ENCODE data around the gene EFCAB10. TPM values are rescaled to one million over a fixed set of nuclear protein-coding genes. Genes with fewer than 3 reads are reported as not detected.

The EFCAB10 gene
- total RNA-seq, 1 donor from 2014 or later = 6.0 TPM

DNA sequence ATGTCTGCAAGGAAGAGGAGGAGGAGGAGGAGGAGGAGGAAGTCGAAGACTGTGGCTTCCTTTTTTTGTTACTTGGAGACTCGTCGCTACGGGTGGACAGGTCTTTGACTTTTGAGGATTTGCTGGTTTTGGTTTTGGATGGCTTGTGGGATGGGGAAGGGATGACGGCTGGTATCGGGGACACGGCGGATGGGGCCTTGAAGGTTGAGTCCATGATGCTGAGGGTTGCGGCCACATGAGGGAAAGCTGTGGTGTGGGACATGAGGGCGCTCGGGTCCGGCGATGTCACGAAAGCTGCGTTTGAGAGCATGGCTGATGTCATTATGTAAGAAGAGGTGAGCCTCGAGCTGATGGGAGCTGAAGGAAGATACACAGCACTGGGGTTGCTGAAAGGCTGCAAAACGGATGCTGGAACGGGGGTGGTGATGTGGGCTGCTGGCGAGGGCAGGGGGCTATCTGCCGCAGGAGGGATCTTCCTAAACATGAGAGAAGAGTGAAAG, 33.1 kb upstream of the EFCAB10 start:
- Histone ChIP-seq H3K36me3 (peaks cover 66% of the 10 kb centered on the region), H3K4me1 (no peaks in the 10 kb centered on the region), H3K9me3 (no peaks in the 10 kb centered on the region), H3K27ac (no peak overlapping the region), H3K27me3 (ENCODE audit: low read depth) (no peaks in the 10 kb centered on the region), H3K4me3 (no peak overlapping the region)
- ATAC-seq (no peak), DNase-seq (no peak)
- TF ChIP-seq, protein P1, sequence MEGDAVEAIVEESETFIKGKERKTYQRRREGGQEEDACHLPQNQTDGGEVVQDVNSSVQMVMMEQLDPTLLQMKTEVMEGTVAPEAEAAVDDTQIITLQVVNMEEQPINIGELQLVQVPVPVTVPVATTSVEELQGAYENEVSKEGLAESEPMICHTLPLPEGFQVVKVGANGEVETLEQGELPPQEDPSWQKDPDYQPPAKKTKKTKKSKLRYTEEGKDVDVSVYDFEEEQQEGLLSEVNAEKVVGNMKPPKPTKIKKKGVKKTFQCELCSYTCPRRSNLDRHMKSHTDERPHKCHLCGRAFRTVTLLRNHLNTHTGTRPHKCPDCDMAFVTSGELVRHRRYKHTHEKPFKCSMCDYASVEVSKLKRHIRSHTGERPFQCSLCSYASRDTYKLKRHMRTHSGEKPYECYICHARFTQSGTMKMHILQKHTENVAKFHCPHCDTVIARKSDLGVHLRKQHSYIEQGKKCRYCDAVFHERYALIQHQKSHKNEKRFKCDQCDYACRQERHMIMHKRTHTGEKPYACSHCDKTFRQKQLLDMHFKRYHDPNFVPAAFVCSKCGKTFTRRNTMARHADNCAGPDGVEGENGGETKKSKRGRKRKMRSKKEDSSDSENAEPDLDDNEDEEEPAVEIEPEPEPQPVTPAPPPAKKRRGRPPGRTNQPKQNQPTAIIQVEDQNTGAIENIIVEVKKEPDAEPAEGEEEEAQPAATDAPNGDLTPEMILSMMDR (IDR thresholded peaks at IDR 0.05) = no peak
- intact Hi-C loops (cut with DNase I) = no loop called here

DNA sequence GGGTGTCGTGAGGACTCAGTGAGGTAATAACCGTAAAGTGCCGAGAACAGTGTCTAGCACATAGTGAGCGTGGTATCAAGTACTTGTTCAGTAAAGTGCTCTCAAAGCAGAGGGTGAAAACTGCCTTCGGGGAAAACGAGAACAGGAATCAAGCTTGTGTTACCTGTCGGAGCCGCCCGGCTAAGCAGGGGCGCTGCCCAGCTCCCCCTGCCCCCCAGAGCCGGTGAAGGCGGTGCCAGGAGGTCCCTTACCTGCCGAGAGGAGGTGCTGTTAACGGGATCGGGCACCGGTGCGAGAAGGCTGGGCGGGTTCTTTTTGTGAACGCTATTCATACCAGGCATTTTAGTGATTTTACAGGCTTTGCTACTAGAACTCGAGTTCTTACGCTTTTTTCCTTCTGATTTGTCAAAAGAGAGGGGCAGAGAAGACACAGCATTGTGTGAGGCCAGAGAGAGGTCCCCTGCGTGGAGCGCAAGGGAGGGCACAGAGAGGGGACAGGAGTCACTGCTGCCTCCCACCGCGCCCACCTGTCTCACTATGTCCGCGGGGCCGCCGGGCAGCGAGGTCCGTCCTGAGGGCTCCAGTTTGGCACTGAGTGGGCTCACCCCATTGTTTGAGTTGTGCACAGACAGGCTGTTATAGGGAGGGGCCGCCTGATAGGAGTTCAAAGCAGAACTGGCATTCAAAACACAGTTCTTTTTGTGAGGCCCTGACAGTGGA, 32.5 kb upstream of the EFCAB10 start:
- TF ChIP-seq, protein P1 (IDR thresholded peaks at IDR 0.05) = no peak
- H3K36me3 ChIP-seq = peaks cover 60% of the 10 kb centered on the region
- intact Hi-C loops (cut with DNase I) = no loop called here
- H3K9me3 ChIP-seq = no peaks in the 10 kb centered on the region
- no peak overlapping the region for H3K4me3 ChIP-seq
- no peak for DNase-seq
- H3K27me3 ChIP-seq (ENCODE audit: low read depth) = no peaks in the 10 kb centered on the region
- ATAC-seq = peak in 1 of 2 donors; percentile 8
- no peaks in the 10 kb centered on the region for H3K4me1 ChIP-seq
- H3K27ac ChIP-seq = no peak overlapping the region

DNA sequence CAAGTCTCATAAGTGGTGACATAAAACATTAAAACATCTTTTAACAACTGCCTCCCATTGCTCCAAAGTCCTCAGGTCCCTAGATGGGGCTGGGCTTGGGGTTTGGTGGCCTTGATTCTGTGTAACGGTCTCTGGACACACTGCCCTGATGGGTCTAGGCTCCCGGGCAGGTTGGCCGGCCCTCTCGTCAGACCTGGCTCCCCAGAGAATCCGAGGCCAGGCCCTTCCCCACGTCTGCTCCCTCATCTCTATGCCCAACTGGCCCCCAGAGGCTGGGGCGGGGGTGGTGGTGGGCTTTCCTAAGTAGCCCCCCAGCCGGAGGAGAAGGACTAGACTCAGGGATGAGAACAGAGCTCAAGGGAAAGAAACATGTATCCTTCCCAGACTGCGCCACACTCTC, 31.5 kb upstream of the EFCAB10 start:
- no peaks in the 10 kb centered on the region for H3K27me3 ChIP-seq (ENCODE audit: low read depth)
- no peak for ATAC-seq
- H3K36me3 ChIP-seq = peaks cover 51% of the 10 kb centered on the region
- intact Hi-C loops (cut with DNase I) = no loop called here
- TF ChIP-seq, protein P1 (IDR thresholded peaks at IDR 0.05) = no peak
- H3K9me3 ChIP-seq = no peaks in the 10 kb centered on the region
- no peak for DNase-seq
- no peak overlapping the region for H3K4me3 ChIP-seq
- no peaks in the 10 kb centered on the region for H3K4me1 ChIP-seq
- H3K27ac ChIP-seq = no peak overlapping the region

DNA sequence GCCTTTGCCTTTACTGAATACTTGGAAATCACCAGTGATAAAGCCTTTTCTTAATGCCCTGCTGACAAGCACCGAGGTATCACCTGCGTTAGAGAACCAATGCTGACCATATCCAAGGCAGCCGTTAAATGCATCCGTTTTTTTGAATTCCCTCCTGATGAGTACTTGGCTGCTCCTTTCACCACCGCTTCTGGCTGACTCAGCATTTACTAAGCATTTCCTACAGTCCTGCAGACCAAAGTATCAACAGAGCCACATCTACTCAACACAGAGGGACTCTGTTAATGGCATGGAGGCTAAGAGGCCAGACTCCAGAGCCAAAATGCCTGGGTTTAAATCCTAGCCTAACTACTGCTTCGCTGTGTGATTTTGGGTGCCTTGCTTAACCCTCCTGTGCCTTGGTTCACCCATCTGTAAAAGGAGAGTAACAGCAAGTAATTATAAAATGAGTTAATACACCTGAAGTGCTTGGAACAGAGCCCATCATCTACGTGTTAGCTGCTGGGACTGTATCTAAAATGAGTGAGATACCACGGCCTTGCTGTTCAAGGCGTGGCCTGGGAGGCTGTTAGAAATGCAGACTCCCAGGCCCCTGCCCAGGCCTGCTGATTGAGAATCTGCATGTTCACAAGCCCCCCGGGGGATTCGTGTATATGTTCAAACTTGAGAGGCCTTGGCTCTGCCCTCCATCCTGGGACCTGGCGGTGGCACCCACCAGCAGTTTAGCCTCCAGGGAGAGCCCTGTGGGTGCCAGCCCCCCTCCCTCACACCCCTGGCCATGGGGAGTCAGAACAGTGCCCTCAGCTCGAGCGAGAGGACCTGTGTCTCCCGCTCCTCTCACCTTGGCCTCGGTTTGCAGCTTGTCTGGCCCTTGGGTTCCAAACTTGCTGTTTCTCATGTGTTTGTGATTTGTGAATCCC, 30.8 kb upstream of the EFCAB10 start:
- Histone ChIP-seq H3K9me3 (no peaks in the 10 kb centered on the region), H3K4me1 (no peaks in the 10 kb centered on the region), H3K4me3 (no peak overlapping the region), H3K27me3 (ENCODE audit: low read depth) (no peaks in the 10 kb centered on the region), H3K36me3 (peaks cover 44% of the 10 kb centered on the region), H3K27ac (no peak overlapping the region)
- DNase-seq (no peak), ATAC-seq (no peak)
- TF ChIP-seq, protein P1 (IDR thresholded peaks at IDR 0.05) = no peak
- intact Hi-C loops (cut with DNase I) = no loop called here

DNA sequence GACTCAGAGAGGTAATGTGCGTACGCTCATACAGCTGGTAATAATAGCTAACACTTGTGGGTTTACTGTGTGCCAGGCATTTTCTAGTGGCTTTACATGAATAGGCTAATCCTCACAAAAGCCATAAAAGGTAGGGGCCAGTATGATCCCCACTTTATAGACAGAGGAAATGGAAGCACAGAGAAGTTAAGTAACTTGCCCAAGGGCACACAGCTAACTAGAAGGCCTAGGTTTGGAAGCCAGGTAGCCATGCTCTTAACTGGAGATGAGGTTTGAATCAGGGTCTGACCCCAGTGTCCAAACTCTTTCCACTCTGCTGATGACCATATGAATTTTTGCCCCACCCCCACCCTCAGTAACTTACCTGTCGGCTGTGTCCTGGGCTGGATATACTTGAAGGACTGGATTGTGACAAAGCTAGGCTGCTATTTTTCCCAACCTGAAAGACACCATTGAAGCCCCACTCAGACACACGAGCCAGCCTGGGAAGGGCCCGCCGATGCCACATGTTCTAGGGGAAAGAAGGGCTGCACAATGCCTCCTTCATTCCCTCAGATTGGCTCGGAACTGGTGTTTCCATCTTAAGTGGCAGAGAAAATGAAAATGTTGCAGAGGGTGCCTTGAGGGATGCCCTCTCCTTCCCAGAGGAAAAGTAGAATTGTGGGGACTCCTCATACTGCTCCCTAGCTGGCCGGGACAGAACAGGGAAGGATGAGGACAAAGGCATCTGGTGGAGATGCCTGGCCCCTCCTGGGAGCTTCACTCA, 29.1 kb upstream of the EFCAB10 start:
- Histone ChIP-seq H3K27me3 (ENCODE audit: low read depth) (no peaks in the 10 kb centered on the region), H3K9me3 (no peaks in the 10 kb centered on the region), H3K36me3 (peaks cover 26% of the 10 kb centered on the region), H3K4me3 (no peak overlapping the region), H3K27ac (no peak overlapping the region), H3K4me1 (no peaks in the 10 kb centered on the region)
- intact Hi-C loops (cut with DNase I) = no loop called here
- DNase-seq = no peak
- TF ChIP-seq, protein P1 (IDR thresholded peaks at IDR 0.05) = no peak
- ATAC-seq = no peak

All from lower lobe of right lung (tissue), 2 donors.